Heart left ventricle (tissue), 13 donors: ENCODE results near the gene CMTM5.

Experiments used
- POLR2A ChIP-seq, 2 donors: fragments of 450-650 bp; IDR thresholded peaks; one replicate each; pipeline ENCODE4 v1.6.1; 2017; ENCODE audit warnings: antibody characterized with exemption in 2 of 2, mild to moderate bottlenecking in 2 of 2, moderate library complexity in 2 of 2
- TF ChIP-seq, protein P1 (sequence below), 12 donors: fragments of 200-600 bp; sonication (generic) in 4 of 12; IDR thresholded peaks; one replicate each; pipeline versions ENCODE4 v1.5.0 to v1.8.0; 2018 to 2022; ENCODE audit warnings: antibody characterized with exemption in 12 of 12, mild to moderate bottlenecking in 5 of 12
- donor health status: ischemic (EF 13 %, LVEDD 7.1; RV severe dilation, severe dysfunction).
- donor health status: DM: no; HTN: yes; CAD: no.
- donor health status: DM: no; HTN: no; CAD: no.
- donor health status: ischemic (EF 25% LVEDD 6.9; RV normal size, moderate dysfunction).
- donor health status: ischemic (EF 25% LVEDD 5.7; RV mildly dilated, moderate dysfunction).
- donor health status: ischemic (EF 35%, LVEDD 5.7; RV mildly dilated, moderate dysfunction).
- donor health status: nonischemic (EF 11% LVEDD 7.7; RV severe dilation, severe dysfunction).
- donor health status: DM: yes; HTN: yes; CAD: no.
- donor health status: PGD.
- donor health status: ischemic (EF 29% LVEDD 5.4; RV normal size, mild dysfunction).
- donor health status: nonischemic (EF 23%, LVEDD 6.1; RV moderate dilation, normal function).

GRCh38 chr14:23385244-23385641 lies 8.4 kb downstream of the CMTM5 start:
- no peak for TF ChIP-seq POLR2A (IDR thresholded peaks at IDR 0.05)
- TF ChIP-seq, protein P1, sequence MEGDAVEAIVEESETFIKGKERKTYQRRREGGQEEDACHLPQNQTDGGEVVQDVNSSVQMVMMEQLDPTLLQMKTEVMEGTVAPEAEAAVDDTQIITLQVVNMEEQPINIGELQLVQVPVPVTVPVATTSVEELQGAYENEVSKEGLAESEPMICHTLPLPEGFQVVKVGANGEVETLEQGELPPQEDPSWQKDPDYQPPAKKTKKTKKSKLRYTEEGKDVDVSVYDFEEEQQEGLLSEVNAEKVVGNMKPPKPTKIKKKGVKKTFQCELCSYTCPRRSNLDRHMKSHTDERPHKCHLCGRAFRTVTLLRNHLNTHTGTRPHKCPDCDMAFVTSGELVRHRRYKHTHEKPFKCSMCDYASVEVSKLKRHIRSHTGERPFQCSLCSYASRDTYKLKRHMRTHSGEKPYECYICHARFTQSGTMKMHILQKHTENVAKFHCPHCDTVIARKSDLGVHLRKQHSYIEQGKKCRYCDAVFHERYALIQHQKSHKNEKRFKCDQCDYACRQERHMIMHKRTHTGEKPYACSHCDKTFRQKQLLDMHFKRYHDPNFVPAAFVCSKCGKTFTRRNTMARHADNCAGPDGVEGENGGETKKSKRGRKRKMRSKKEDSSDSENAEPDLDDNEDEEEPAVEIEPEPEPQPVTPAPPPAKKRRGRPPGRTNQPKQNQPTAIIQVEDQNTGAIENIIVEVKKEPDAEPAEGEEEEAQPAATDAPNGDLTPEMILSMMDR (IDR thresholded peaks at IDR 0.05) = no peak
